ENCODE measurements around the gene GATA5.

GATA5 gene

DNA sequence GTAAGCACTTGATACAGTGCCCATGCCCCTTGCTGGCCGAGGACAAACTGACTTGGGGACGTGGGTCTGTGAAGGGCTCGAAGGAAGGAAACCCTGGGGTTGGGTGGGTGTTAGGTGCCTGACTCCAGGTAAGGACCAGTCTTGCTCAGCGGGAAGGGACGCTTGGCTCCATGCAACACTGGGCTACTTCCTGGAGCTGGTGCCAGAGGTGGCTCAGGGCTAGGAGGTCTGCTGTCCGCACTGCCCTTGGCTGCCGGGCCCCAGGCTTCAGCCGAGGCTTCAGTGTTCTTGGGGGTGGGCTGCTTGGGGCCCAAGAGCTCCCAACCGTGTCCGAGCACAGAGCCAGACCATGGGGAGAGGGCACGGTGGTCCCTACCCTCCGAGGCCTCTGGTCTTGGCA is 5.3 kb downstream of the GATA5 start:
- DNase-seq = no peak

GRCh38 chr20:62470001-62470400 is 5.8 kb downstream of the GATA5 start:
- no peak for DNase-seq

DNA sequence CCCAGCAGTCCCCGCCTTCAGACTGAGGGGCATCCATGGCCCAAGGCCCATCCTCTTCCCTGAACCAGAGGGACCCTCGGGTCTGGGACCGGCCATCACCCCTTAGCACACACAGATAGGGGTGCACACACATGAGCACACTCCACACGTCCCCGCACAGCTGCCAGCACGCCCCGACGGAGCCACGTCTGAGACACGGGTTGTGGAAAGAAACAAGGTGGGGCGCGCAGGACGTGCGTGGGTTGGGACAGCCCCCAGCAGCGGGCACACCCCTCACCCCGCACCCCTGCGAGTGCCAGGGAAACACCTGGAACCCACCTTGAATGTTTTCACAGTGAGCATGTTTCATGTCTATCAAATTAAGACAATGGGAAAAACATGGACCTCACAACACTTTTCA is 6.4 kb downstream of the GATA5 start:
- DNase-seq = no peak

GRCh38 chr20:62466806-62467537 is 8.8 kb downstream of the GATA5 start:
- no peak for DNase-seq

DNA sequence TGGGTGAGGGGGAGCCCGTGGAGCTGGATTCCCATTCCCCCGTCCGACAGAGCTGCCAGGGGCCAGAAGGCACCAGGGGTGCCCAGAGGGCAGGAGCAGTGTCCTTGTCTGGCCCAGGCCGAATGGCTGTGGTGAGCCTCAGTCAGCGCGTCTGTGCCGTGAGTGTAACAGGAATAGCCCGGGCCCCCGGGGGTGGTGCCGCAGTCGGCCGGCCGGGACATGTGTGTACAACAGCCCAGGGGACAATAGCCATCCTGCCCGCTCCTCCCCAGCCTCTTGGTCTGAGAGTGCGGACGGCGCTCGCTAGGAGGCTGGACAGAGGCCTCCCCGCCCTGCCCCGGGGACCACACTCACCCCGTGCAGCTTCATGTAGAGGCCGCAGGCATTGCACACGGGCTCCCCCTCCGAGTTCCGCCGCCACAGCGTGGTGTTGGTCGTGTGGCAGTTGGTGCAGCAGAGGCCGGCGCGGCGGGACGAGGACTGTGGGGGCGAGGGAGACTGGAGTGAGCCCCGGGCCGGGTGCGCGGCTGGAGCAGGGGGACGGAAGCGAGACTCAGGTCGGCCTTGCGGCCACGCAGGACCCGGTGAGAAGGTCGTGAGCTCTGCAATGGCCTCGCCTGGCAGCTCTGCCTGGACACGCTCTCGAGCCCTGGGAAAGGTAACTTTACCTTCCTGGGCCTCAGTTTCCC is 9.6 kb downstream of the GATA5 start:
- no peak for DNase-seq

DNA sequence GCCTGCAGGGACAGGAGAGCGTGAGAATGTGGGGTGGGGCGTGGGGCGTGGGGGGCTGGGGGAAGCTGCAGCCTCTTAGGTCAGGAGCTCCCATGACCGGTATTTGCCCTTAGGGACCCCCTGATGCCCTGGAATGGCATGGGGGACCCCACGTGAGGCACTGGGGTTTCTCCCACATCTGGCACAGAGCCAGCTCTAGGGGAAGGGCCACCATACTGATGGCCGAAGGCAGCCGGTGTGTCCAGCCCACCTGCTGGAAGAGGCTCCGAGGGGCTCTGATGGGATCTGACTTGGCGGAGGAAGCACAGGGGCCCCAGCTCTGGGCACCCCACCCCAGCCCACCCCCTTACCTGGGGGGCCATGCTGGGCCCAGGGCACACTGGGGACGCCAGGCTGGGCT is 10.8 kb downstream of the GATA5 start:
- no peak for DNase-seq

DNA sequence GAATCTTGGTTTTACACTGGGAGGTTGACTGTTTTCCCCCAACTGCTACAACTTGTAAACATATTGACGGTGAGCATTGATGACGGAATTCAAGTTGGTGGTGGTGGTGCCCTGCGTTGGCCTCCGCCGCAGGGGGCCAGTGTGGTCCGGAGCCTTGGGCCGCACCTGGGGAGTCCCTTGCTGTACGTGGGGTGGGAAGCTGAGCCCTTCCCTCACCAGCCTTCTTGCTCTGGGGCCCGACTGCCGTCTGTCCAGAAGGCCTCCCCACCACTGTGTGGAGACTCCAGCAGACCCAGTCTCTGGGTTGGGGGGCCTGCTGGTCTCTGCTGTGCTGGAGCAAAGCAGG is 11.4 kb downstream of the GATA5 start:
- DNase-seq = no peak

DNA sequence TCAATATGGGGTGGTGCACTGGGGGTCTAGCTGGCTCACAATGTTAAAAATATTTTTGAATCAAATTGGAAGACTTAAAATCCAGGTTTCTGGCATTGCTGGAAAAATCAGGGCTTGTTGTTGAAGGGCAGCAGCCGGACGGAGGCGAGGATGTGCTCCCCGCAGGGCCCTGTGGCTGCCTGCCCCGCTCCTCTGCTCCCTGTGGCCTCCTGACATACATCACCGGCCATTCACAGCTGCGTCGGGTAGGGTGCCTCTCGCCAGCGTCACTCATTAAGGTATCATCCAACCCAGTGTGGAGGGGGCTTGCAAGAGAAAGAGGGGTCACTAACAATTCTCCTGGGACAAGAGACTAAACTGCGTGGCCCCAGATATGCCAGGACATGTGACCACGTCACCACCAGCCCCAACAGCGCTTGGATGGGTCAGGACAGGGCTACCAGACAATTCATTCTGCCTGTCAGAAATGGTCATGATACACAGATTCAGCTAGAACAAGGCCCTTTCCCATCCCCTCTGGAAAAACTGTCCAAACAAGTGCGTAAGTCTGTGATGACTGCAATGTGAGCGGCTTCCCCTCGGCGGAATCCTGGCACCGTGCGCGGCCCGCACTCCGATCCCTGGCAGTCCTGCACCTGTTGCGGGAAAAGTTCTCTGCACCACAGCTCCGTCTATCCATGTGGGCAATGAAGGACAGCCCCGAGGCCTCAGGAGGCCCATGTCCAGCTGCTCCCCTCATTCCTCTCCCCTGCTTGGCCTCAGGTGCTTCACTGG is 12.0 kb downstream of the GATA5 start:
- no peak for DNase-seq

DNA sequence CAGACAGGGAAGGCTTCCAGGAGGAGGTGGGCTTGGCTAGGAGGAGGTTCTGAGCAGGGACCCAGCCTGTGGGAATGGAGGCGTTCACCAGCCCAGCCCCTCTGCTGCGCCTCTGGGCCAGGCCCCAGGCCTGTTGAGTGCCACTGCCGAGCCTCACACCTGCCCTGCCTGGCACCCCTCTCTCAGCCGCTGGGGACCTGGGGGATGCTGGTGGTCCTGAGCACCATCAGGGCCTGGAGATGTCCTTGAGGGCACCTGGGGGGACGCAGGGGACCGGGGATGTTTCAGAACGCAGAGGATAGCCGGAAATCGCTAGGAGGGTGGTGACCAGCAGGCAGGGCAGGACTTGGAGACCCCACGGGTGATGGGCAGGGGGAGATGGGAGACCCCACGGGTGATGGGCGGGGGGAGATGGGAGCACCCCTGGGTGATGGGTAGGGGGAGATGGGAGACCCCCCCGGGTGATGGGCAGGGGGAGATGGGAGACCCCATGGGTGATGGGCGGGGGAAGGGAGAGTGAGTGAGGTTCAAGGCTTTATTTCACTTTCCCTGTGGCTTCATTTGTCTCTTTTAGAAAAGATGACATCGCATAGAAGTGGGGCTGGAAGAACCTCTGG is 12.7 kb downstream of the GATA5 start:
- DNase-seq = no peak

DNA sequence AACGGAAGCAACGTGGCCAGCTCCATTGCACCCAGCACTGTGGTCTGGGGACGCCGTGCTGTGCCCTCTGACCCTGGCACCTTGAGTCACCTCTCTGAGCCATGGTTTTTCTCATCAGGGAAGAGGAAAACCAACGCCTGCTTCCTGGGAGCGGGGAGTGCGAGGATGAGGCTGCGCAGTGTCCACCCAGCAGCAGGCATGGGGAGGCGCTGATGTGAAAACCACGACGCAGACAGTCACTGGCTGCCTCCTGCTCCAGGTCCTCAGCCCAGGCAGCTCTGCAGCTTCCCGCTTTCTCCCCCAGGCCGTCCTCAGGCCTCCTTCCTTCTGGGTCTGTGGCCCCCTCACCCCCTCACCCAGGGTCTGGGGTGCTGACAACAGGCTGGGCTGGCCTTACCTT is 14.0 kb downstream of the GATA5 start:
- no peak for DNase-seq

DNA sequence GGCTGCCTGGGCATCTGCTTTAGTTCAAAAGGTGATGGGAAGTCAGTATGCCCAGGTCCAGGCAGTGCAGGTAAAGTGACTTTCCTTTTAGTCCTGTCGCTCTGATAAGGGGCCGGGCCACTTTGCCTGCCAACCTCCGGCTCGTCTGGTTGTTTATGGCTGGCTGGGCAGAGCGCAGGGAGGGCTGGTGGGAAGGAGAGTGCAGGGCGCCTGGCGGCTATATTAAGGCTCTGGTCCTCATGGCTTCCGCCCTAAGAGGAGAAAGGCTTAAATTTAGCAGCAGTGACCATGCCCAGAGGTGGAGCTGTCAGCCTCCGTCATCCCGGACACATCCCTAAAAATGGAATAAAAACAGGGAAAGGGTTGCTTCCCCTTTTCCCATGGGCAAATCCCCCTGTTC is 14.6 kb downstream of the GATA5 start:
- no peak for DNase-seq

GRCh38 chr20:62460678-62461077 is 15.1 kb downstream of the GATA5 start:
- no peak for DNase-seq

DNA sequence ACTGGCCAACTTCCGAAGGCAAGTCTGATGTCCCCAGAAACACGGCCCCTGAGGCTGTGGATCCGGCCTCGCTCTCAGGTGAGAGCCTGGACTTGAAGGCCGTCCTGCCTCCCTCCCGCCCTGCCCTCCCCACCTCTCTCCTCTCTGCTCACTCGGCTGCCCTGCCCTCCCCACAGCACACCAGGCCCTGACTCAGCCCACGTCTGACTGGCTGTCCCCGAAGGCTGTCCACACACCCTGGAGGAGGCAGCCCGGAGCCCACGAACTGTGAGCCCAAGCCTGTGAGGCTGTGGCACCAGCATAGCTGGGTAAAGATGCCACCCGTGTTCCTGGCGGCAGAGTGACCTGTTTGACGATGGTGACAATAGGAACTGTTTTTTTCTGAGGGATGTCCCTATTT is 16.3 kb downstream of the GATA5 start:
- DNase-seq = no peak

DNA sequence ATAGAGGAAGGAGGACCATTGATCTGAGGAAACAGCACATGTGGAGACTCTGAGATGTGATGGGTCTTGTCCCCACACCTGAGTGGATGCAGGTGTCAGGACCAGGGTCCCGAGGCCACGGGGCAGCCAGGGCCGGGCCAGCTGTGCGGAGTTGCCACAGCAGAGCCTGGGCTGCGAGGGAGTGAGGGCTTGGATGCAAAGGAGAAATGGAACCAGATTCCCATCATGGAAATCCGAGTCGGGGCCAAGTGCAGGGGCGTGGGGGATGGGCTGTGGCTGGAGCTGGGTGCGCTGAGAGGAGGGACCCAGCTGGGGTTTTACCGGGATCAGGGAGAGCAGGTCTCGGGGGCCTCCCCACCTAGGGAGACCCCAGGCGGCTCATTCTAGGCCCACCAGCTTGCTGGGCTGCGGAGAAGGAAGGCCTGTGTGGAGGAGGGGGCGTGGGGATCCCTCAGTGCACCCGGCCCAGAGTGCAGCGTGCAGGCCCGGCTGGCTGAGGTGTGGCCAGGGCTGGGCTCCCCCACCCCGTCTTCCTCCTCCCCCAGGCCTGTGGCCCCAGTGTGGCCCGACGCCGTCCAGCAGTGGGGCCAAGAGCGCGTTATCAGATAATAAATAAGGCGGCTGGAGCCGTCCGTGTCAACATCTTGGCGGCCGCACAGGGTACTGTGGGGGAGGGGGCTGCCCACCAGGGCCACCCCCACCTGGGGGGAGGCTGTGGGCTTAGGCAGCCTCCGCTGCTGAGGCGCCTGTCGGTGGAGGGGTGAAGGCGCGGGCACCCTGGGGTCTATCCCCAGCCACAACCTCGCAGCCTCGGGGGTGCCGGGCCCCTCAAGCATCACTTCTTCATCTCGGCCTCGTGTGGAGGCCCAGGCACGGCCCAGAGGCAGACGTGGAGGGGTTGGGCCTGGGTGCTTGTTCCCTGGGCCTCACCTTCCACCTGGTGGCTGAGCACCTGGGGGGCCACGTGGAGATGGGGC is 17.2 kb downstream of the GATA5 start:
- no peak for DNase-seq

DNA sequence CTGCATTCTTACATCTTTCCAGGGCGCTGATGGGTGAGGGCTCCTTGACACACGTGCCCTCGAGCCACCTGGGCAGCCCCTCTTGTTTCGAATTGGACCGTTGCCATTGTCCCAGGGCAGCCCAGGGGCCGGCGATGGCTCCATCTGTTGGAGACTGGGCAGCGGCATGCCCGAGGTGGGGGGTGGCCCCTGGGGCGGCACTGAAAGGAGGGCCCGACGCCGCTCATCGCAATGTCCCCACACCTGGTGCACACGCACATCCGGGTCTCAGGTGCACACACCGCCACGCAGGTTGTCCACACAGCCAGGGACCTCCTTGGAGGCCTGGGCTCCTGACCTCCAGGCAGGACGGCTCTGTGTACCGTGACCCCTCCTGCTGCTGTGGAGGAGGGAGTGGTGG is 18.0 kb downstream of the GATA5 start:
- no peak for DNase-seq

GRCh38 chr20:62457098-62457497 is 18.7 kb downstream of the GATA5 start:
- no peak for DNase-seq

GRCh38 chr20:62455929-62456328 is 19.9 kb downstream of the GATA5 start:
- no peak for DNase-seq

DNA sequence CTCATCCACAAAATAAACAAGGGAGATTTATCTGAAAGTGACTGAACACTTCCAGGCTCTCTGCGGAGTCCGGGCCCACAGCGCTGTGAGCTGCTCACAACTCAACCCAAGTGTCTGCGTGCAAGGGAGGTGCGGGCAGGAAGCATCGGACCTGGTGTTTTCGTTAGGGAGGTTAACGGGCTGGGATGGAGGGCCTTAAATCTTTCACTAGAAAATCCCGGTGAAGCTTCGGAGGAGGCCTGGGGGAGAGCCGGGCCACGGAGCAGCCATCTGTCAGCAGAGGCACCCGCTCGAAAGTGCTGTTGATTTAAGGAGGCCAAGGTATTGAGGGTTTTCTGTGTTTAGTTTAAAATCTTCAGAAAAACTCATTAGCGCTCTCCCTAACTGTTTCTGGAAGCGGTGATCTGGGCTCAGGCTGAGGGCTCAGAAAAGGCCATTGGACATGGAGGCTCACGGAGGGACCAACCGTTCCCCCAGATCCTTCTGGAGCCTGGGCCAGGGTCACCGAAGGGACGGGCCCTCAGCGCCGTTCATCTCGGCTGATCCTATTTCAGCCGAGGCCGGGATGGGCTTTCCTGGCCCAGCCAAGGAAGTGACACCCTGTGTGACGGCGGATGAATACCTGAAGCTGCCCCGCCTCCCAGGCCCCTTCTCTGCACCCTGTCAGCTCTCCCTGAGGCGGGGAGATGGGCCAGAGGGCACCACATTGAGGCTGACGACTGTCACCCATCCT is 20.7 kb downstream of the GATA5 start:
- no peak for DNase-seq

DNA sequence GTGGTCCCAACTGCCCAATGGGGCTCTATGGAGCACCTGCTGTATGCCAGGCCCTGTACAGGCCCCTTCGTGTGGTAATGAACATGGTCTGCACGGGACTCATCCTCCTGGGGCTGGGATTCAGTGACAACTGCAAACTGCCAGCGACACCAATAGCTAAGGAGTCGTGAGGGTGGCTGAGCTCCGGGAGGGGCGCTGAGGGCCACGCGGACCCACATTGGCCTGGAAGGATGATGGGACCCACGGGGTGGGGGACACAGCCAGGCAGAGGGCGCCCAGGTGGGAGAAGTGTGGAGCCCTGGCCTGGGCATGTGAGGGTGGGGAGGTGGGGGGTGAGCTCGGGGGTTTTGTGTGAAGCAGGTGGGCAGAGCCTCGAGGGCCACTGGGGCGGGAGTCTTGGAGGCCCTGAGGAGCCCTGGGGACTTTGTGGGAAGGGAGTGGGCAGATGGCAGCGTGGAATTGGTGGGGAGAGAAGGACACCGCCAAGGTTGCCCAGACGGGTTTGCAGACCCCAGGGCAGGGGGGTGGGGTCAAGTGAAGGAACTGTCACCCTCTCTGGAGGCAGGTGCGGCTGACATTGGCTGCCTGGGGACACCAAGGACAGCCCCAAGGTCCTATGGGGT is 22.5 kb downstream of the GATA5 start:
- DNase-seq = no peak

DNA sequence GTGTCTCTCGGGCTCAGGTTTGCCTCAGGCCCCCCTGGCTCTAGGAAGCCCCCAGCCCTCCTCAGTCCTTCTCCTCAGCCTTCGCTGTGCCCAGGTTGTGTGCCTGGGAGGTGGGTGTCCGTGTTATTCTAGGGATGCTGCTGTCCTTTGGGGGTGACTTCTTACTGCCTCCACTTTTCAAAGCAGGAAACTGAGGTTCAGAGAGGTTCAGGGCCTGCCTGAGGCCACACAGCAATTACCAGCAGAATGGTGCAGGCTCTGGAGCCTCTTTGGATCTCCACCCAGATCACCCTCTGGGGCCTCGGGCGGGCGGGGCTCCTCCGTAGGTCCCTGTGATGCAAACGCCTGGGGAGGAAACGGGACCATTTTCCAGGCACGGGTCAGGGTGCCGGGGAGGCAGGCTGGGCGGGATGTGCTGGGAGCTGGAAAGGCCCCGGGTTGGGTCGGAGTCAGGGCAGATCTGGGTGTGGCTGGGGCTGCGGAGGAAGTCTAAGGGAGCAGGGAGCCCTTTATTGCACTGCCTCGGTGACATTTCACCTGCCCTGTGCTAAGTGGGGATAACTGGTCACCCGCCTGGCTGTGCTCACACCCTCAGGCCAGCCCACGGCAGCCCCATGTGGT is 23.2 kb downstream of the GATA5 start:
- DNase-seq = no peak

DNA sequence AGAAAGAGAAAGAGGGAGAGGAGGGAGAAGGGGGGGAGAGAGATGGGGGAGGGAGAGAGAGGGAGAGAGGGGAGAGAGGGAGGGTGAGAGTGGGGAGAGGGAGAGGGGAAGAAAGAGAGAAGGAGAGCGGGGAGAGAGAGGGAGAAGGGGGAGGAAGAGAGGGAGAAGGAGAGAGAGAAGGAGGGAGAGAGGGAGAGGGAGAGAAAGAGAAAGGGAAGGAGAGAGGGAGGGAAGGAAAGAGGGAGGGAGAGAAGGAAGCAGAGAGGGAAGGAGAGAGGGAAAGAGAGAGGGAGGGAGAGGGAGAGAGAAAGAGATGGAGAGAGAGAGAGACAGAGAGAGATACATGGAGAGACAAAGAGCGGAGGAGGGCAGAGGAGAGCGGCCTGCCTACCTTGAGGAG is 23.8 kb downstream of the GATA5 start:
- DNase-seq = no peak

All from activated effector memory CD4-positive, alpha-beta T cell treated with anti-CD3 and anti-CD28 coated beads, Interleukin-2, amount 50 U/mL, for 16 hours (primary cell).